ENCODE data around the gene USP2.

GRCh38 chr11:119363081-119363850, 18.2 kb downstream of the USP2 start:
- TF ChIP-seq, protein P1, sequence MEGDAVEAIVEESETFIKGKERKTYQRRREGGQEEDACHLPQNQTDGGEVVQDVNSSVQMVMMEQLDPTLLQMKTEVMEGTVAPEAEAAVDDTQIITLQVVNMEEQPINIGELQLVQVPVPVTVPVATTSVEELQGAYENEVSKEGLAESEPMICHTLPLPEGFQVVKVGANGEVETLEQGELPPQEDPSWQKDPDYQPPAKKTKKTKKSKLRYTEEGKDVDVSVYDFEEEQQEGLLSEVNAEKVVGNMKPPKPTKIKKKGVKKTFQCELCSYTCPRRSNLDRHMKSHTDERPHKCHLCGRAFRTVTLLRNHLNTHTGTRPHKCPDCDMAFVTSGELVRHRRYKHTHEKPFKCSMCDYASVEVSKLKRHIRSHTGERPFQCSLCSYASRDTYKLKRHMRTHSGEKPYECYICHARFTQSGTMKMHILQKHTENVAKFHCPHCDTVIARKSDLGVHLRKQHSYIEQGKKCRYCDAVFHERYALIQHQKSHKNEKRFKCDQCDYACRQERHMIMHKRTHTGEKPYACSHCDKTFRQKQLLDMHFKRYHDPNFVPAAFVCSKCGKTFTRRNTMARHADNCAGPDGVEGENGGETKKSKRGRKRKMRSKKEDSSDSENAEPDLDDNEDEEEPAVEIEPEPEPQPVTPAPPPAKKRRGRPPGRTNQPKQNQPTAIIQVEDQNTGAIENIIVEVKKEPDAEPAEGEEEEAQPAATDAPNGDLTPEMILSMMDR (IDR thresholded peaks at IDR 0.05; ENCODE audit: borderline replicate concordance, extremely low read depth, low read length, poor library complexity, severe bottlenecking), result no peak
- no peak for TF ChIP-seq EZH2 (IDR thresholded peaks at IDR 0.05; ENCODE audit: borderline replicate concordance, low read depth, low read length, severe bottlenecking)
